Epithelial cell of umbilical artery (primary cell): ENCODE data around the gene CNTN2. TPM values are rescaled to one million over a fixed set of nuclear protein-coding genes. Genes with fewer than 3 reads are reported as not detected.

ENCODE experiments used
- total RNA-seq: library from RNA; depleted of rRNA; stranded (reverse); fragments of >200 nt; gene quantifications from 2 replicates; pipeline ENCODE4 v1.2.3, GENCODE V29; 2014

The CNTN2 gene, protein sequence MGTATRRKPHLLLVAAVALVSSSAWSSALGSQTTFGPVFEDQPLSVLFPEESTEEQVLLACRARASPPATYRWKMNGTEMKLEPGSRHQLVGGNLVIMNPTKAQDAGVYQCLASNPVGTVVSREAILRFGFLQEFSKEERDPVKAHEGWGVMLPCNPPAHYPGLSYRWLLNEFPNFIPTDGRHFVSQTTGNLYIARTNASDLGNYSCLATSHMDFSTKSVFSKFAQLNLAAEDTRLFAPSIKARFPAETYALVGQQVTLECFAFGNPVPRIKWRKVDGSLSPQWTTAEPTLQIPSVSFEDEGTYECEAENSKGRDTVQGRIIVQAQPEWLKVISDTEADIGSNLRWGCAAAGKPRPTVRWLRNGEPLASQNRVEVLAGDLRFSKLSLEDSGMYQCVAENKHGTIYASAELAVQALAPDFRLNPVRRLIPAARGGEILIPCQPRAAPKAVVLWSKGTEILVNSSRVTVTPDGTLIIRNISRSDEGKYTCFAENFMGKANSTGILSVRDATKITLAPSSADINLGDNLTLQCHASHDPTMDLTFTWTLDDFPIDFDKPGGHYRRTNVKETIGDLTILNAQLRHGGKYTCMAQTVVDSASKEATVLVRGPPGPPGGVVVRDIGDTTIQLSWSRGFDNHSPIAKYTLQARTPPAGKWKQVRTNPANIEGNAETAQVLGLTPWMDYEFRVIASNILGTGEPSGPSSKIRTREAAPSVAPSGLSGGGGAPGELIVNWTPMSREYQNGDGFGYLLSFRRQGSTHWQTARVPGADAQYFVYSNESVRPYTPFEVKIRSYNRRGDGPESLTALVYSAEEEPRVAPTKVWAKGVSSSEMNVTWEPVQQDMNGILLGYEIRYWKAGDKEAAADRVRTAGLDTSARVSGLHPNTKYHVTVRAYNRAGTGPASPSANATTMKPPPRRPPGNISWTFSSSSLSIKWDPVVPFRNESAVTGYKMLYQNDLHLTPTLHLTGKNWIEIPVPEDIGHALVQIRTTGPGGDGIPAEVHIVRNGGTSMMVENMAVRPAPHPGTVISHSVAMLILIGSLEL
- total RNA-seq, result not detected in 2 replicates

GRCh38 chr1:205042911-205043806, at the start of gene CNTN2:
Gene CNTN2 (plus strand): TSS chr1:205043212. CDS start chr1:205053186, 9,974 bp downstream.

DNA sequence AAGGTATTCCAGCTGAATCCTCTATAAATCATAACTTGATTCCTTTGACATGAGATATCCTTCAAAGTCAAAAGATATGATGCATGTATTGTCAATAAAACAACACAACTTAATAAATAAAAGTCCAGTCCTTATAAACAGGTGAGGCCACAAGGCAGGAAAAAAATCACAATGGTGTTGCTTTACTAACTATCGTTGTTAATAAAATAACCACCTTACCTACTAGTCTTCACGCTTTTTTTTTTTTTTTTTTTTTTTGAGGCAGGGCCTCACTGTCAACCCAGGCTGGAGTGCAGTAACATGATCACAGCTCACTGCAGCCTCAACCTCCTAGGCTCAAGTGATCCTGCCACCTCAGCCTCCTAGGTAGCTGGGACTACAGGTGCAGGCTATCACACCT, 41.3 kb downstream of the CNTN2 start, which contains the start of gene TMEM81:
Gene TMEM81 (minus strand): TSS at position 101 of the 400 bp plus-strand sequence. CDS start 140 bp downstream, outside the sequence.

DNA sequence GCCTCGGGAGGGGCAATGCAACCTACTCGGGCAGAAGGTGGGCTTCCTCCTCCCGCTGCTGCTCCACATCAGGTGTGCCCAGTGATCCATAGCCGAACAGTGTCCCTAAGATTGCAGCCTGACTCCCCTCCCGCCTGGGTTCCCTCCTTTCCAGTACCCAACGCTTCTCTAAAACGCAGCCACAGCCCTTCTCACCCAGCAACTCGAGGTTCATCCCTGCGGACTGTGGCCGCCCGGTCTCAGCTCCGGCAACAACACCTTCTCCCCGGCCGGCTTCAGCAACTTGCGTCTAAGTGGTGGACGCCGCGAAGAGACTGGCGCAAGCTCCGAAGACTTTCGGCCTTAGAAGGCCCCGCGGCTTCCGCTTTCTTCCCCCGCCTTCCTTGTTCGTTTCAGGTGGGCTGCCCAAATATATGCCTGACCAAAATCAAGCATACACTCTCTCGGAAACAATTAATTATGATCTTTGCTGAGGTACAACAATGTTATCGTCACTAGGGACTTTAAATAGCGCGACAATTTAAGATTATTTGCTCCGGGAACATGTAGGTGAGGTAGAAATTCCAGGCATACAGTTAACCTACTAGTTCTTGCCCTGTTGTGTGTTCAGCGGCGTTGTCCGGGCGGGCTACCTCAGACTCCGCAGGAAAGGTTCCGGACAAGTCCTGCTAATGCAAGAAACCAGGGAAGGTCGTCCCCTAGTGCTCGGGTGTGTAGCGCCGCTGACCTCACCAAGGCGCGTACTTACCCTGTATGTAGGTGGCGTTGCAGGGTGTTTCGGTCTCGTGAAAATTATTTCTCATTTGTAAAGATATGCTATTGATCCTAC, 78.9 kb downstream of the CNTN2 start, which contains the start of gene RBBP5:
Gene RBBP5 (minus strand): TSS at position 319 of the 829 bp plus-strand sequence. CDS start 105 bp downstream, at position 214.

Other genes starting within 250 kb of the CNTN2 start
- under 0.01 and 0.46 TPM in 2 replicates for gene NFASC, start 172.3 kb upstream of the CNTN2 start, total RNA-seq
- 0.97 and 1.4 TPM in 2 replicates for gene TMEM81, start 41.2 kb downstream of the CNTN2 start, total RNA-seq
- gene RBBP5, start 78.8 kb downstream of the CNTN2 start, total RNA-seq, result 17.9 and 38.0 TPM in 2 replicates
- 9.7 and 16.1 TPM in 2 replicates for gene DSTYK, start 168.5 kb downstream of the CNTN2 start, total RNA-seq
- 1.8 and 1.9 TPM in 2 replicates for gene TMCC2, start 184.7 kb downstream of the CNTN2 start, total RNA-seq